HK-2 (cell line): ENCODE measurements around the gene GLCCI1.
A peak's percentile ranks its signal among the peaks of the same experiment; 100 is the strongest.

Experiments used
- DNase-seq: peaks from one replicate; pipeline ENCODE4 v3.0.0-alpha.2; 2018; ENCODE audit not compliant: unreplicated experiment

The GLCCI1 gene

GRCh38 chr7:8130663-8131062 is 162.1 kb downstream of the GLCCI1 start:
- DNase-seq, result no peak

GRCh38 chr7:8131694-8132605 is 163.4 kb downstream of the GLCCI1 start:
- DNase-seq, result no peak

GRCh38 chr7:8133188-8133848 is 164.7 kb downstream of the GLCCI1 start:
- DNase-seq, result peak; percentile 19

- peak; percentile 40 for DNase-seq
Observed at GRCh38 chr7:8134089-8134733, 165.6 kb downstream of the GLCCI1 start.

- DNase-seq, result no peak
Observed at GRCh38 chr7:8135417-8135816, 166.8 kb downstream of the GLCCI1 start.

- no peak for DNase-seq
Observed at GRCh38 chr7:8136051-8136730, 167.6 kb downstream of the GLCCI1 start.
